NCI-H146 treated with DMSO at 0.1 percent for 48 hours (cell line): ENCODE measurements around the gene AKR7A2.

ENCODE experiments used
- DNase-seq: peaks from one replicate; lab custom pipeline; 2025; ENCODE audit not compliant: unreplicated experiment; lab: John Stamatoyannopoulos, UW

The AKR7A2 gene

GRCh38 chr1:19311931-19312781 lies at the start of gene AKR7A2, which contains the start of gene SLC66A1:
Gene AKR7A2 (minus strand): TSS chr1:19312144. CDS start chr1:19312124, 20 bp downstream.
Gene SLC66A1 (plus strand): TSS chr1:19312326. CDS start chr1:19317678, 5,352 bp downstream.
- peak; percentile 63 for DNase-seq

- DNase-seq: no peak
These were observed 49.1 kb upstream of the AKR7A2 start for GRCh38 chr1:19360843-19361610.

GRCh38 chr1:19360432-19360831 lies 48.5 kb upstream of the AKR7A2 start:
- DNase-seq: no peak

- no peak for DNase-seq
These were observed 48.1 kb upstream of the AKR7A2 start for GRCh38 chr1:19360016-19360415.

DNA sequence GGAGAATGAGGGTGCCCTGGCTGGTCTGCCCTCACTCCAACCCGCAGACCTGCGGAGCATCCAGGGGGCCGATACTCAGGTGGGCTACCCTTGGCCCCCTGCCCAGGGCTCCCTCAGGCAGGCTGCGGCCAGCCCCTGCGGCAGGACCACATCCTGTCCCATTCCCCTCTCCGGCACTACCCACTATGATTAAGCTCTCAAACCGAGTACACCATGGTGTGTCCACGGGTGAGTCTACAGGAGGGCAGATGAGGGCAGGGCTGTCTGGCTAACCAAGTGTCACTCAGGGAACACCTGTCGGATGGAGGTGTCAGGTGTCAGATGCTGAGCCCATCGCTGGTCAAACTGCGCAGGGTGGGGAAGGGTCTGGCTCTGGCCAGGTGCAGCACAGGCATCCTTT lies 47.4 kb upstream of the AKR7A2 start:
- peak; percentile 51 for DNase-seq

- no peak for DNase-seq
These were observed 46.8 kb upstream of the AKR7A2 start for GRCh38 chr1:19358710-19359109.

GRCh38 chr1:19357299-19357986 lies 45.5 kb upstream of the AKR7A2 start:
- no peak for DNase-seq

GRCh38 chr1:19356266-19356665 lies 44.3 kb upstream of the AKR7A2 start:
- peak; percentile 29 for DNase-seq

- peak; percentile 3 for DNase-seq
These were observed 42.6 kb upstream of the AKR7A2 start for GRCh38 chr1:19354531-19354981.

GRCh38 chr1:19353596-19353995 lies 41.7 kb upstream of the AKR7A2 start:
- DNase-seq: peak; percentile 89

DNA sequence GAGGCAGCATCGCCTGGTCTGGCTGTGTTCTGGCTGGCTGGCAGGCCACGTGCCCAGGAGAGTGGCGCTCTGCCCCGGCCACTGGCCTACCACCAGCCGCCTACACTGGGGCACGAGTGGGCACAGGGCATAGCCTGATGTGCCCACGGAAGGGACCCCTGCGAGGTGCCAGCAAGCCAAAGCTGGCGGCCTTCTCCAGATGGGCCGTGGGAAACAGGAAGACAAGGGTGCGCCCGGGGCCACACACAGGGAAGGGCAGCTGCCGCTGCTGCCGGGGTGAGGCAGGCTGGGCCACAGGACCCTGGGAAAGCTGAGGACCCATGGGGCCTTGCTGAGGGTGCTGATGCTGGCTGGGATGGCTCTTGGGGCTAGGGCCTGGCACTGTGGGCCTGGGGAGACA lies 40.9 kb upstream of the AKR7A2 start:
- no peak for DNase-seq

GRCh38 chr1:19351873-19352272 lies 39.9 kb upstream of the AKR7A2 start:
- DNase-seq: no peak

- DNase-seq: no peak
These were observed 38.6 kb upstream of the AKR7A2 start for GRCh38 chr1:19350566-19350965.

- DNase-seq: no peak
These were observed 38.1 kb upstream of the AKR7A2 start for GRCh38 chr1:19349999-19350398.

DNA sequence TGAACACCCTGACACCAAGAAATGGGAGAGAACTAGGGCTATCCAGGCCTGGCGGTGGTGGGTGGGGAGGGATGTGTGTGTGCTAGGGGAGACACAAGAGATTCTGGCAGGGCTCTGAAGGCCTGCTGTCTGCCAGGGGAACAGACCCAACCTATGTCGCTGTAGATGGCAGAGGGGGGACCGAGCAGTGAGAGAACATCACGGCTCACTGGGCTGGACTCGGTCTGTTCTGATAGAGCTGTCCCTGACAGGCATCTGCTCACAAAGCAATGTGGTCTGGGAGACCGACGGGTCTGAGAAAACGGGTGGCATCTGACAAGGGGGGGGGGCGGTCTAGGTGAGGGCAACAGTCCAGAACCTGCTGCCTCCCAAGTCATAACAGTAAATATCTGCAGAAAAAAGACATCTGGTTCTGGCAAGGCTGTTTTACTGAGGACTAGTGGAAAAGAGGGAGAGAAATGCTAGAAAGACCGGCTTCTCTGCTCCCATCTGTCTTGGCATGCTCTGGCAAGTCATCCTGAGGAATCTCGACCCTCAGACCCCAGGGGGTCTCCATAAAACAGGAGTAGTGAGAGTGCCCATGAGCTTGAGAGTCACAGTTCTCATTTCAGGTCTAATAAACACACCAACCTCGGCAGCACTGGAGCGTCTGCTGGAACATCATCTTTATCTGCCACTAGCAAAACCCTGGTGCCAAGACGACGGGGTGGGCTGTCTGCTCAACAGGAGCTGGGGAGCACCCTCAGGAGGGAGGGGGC lies 36.7 kb upstream of the AKR7A2 start:
- DNase-seq: no peak

GRCh38 chr1:19347533-19348172 lies 35.7 kb upstream of the AKR7A2 start:
- DNase-seq: no peak

DNA sequence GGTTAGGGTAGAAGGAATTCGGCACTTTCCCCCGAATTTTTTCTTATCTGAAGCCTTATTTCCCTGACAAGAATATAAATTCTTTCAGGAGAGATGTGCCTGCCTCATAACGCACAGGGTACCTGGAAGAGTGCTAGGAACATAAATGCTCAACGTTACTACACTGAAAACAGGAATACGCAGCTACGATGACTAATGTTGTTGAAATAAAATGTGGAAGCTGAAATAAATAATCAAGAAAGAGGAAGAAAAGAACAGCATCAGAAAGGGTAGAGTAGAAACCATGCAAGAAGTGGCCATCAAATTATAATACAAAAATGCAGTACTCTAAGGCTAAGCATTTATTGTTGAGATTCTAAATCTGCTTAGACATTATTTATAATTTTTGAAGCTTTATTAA lies 34.1 kb upstream of the AKR7A2 start:
- DNase-seq: no peak

- DNase-seq: no peak
These were observed 33.4 kb upstream of the AKR7A2 start for GRCh38 chr1:19345391-19345790.

DNA sequence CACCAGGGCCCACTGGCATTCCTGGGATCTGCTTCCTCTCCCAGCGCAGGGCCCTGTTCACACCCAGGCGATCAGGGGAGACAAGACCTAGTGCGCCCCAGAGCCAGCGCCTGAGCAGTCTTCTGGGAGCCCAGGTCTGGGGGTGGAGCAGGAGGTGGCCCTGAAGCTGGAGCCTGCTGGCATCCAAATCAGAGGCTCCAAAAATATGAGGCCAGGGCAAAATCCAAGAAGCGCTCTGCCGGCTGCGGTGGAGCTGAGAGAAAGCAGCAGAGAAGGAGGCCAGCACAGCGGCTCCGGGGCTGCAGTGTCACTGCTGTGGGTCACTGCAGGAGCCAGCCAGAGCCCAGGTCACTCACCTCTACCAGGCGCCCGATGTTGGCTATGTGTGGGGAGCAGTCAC lies 32.9 kb upstream of the AKR7A2 start:
- no peak for DNase-seq

- peak; percentile 0 for DNase-seq
These were observed 32.4 kb upstream of the AKR7A2 start for GRCh38 chr1:19344372-19344810.
